Vagina (tissue), 2 donors: ENCODE measurements around the gene FAM228B. TPM values are rescaled to one million over a fixed set of nuclear protein-coding genes. Genes with fewer than 3 reads are reported as not detected.

Experiments used
- DNase-seq, 2 donors: peaks; one replicate each; pipeline ENCODE4 v3.0.0-alpha.2; 2017; ENCODE audit errors: extremely low spot score in 2 of 2
- H3K27ac ChIP-seq: fragments of 200-600 bp; sonication (generic); one replicate; pipeline ENCODE4 v1.5.1; 2019
- H3K27me3 ChIP-seq: fragments of 200-600 bp; sonication (generic); one replicate; pipeline ENCODE4 v1.5.1; 2019
- H3K36me3 ChIP-seq, 2 donors: fragments of 200-600 bp; sonication (generic); one replicate each; pipeline ENCODE4 v1.5.1; 2017 to 2019
- H3K4me1 ChIP-seq: fragments of 200-600 bp; sonication (generic); one replicate; pipeline ENCODE4 v1.5.1; 2019
- H3K4me3 ChIP-seq, 2 donors: fragments of 200-600 bp; sonication (generic); 1 replicate in 1 of 2; 2 replicates in 1 of 2; pipeline ENCODE4 v1.5.1; 2016 to 2019
- H3K9me3 ChIP-seq: fragments of 200-600 bp; sonication (generic); one replicate; pipeline ENCODE4 v1.5.1; 2019
- POLR2A ChIP-seq, 2 donors: fragments of 450-650 bp; IDR thresholded peaks; one replicate each; pipeline ENCODE4 v1.6.1; 2017; ENCODE audit warnings: antibody characterized with exemption in 2 of 2, mild to moderate bottlenecking in 2 of 2, moderate library complexity in 2 of 2
- POLR2AphosphoS5 ChIP-seq, 2 donors: sonication (generic); formaldehyde crosslinking; IDR thresholded peaks; one replicate each; pipeline ENCODE4 v1.9.0; 2017; ENCODE audit warnings: antibody characterized with exemption in 2 of 2, mild to moderate bottlenecking in 2 of 2, low read depth in 1 of 2; ENCODE audit not compliant: insufficient read depth in 1 of 2
- intact Hi-C: fragments of 100-400 bp; cut with DNase I; formaldehyde crosslinking; loops from one replicate; pipeline ENCODE4 v1.15.1; 2023
- total RNA-seq: library from RNA; depleted of rRNA; stranded (reverse); fragments of >200 nt; gene quantifications from one replicate; pipeline ENCODE4 v1.2.3, GENCODE V29; 2016
- TF ChIP-seq, protein P1 (sequence below), 3 experiments: fragments of 450-650 bp in 2 of 3; fragments of 200-600 bp in 1 of 3; sonication (generic) in 1 of 3; IDR thresholded peaks; one replicate each; pipeline ENCODE4 v1.5.1; 2017 to 2019; ENCODE audit warnings: antibody characterized with exemption in 3 of 3, mild to moderate bottlenecking in 2 of 3, moderate library complexity in 2 of 3

The FAM228B gene
- total RNA-seq, 1 donor from 2014 or later, result 16.5 TPM

DNA sequence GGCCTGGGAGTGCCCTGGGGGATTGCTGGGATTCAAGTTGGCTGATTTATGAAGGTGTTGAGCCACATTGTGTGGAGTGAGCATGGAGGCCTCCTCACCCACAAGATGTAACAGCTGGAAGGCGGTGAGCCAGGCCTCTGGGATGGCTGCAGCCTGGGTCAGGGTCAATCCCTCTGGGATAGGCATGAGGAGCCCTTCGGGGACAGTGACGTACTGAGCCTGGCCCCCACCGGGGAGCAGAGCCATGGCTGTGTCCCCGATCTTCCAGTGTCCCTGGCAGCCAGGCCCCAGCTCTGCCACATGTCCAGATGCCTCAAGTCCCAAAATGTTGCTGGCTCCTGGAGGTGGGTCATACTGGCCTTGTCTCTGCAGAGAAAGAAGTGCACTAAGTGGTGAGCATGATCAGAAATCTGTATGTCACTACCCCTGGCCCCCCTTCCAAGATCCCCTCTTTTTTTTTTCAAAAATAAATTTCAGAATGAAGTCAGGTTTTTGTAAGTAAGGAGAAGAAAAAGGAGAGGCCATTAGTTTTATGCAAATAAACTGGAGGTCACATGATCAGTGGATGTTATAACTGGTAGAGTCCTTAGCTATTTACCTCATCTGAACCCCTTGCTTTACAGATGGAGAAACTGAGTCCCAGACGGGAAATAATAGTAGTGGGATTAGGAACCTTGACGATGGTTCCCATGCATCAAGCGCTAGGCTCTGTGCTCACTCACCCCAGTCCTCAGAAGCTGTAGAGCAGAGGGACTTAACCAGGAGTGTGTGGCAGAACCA is 40.3 kb upstream of the FAM228B start:
- TF ChIP-seq POLR2A (IDR thresholded peaks at IDR 0.05), result no peak
- TF ChIP-seq, protein P1, sequence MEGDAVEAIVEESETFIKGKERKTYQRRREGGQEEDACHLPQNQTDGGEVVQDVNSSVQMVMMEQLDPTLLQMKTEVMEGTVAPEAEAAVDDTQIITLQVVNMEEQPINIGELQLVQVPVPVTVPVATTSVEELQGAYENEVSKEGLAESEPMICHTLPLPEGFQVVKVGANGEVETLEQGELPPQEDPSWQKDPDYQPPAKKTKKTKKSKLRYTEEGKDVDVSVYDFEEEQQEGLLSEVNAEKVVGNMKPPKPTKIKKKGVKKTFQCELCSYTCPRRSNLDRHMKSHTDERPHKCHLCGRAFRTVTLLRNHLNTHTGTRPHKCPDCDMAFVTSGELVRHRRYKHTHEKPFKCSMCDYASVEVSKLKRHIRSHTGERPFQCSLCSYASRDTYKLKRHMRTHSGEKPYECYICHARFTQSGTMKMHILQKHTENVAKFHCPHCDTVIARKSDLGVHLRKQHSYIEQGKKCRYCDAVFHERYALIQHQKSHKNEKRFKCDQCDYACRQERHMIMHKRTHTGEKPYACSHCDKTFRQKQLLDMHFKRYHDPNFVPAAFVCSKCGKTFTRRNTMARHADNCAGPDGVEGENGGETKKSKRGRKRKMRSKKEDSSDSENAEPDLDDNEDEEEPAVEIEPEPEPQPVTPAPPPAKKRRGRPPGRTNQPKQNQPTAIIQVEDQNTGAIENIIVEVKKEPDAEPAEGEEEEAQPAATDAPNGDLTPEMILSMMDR (IDR thresholded peaks at IDR 0.05), result no peak
- TF ChIP-seq POLR2AphosphoS5 (IDR thresholded peaks at IDR 0.05; ENCODE audit: insufficient read depth in 1 of 2, low read depth in 1 of 2), result no peak
- H3K4me3 ChIP-seq, result peak overlapping the region; percentile 53 to 64
- H3K27me3 ChIP-seq, result no peaks in the 10 kb centered on the region
- H3K36me3 ChIP-seq, result peaks cover 0 to 18% of the 10 kb centered on the region in 2 donors
- H3K27ac ChIP-seq, result peak overlapping the region; percentile 94
- H3K4me1 ChIP-seq, result peaks cover 12% of the 10 kb centered on the region
- intact Hi-C loops, result no loop called here
- H3K9me3 ChIP-seq, result no peaks in the 10 kb centered on the region
- DNase-seq, result no peak

DNA sequence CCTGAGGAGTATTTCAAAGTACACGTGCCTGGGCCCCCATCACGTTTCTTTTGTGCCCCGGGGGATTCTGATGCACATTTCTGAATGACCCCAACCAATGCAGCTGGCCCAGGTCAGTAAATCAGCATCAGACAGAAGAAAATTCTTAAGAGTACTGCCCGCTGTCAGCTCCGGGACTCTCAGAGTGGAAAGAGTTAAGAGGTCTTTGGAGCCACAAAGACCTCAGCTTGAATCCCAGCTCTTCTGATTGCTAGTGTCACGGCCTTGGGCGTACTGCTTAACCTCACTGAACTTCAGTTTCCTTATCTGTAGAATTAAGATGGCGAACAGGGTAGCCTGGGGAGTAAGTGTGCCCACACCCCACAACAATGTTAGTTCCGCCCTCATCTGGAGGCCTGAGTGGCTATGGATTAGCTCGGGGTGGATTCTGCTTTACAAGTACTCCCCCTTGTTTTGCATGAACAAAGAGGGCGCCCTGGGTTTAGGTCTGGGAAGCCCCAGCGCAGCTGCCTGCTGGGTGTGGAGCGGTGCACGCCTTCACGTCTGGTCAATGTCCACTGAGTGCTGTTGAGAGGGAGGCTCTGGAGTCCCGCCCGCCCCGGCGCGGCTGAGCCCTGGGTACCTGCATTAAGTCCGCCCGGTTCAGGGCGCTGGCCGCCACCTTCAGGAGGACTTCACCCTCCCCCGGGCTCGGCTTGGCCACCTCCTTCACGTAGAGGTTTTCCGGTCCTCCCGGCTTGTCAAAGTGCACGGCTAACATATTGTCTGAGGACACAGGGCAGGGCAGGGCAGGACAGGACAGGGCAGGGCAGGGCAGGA is 39.5 kb upstream of the FAM228B start:
- DNase-seq, result peak in 1 of 2 donors; percentile 93
- Histone ChIP-seq H3K4me1 (peaks cover 12% of the 10 kb centered on the region), H3K36me3 (peaks cover 0 to 18% of the 10 kb centered on the region in 2 donors), H3K4me3 (peak overlapping the region; percentile 53 to 64), H3K27ac (peak overlapping the region; percentile 94), H3K27me3 (no peaks in the 10 kb centered on the region), H3K9me3 (no peaks in the 10 kb centered on the region)
- TF ChIP-seq, protein P1 (IDR thresholded peaks at IDR 0.05), result no peak
- no peak for TF ChIP-seq POLR2A (IDR thresholded peaks at IDR 0.05)
- no peak for TF ChIP-seq POLR2AphosphoS5 (IDR thresholded peaks at IDR 0.05; ENCODE audit: insufficient read depth in 1 of 2, low read depth in 1 of 2)
- intact Hi-C loops, result loop anchor here (2.0 kb wide), 1 partner anchor 155 kb away; no protein-coding TSS in a partner anchor

DNA sequence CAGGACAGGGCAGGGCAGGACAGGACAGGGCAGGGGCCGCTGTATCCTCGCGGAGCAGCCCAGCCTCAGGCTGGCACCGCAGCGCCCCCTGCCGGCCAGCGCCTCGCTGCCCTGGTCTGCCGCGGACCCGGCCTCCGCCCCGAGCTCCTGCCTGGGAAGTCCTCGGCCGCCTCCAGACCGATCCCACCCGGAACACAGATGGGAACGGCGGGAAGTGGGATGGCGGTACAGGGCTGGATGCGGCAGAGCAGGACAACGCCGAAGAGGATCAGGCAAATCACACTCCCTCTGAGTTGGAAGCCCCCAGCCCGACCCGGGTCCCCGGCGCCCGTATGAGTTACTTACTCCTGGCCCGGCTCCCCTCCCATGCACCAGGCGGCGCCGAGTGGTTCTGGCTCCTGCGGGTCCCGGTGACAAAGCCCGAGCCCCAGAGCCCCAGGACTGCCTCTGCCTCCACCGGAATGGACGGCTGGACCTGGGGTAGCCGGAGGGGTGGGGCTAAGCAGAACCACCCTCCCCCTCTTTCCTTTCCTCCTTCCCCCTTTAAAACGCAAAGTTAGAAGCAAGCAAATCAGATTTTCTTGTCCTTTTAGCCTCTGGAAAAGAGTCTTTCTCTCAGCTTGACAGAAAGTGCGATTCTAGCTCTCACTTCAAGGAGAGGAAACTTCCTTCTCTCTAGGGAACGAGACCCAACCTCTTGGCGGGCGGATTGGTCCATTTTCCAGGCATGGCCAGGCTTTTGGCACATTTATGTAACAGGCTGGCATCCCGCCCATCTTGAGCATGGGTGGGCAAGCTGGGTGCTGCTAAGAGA is 38.7 kb upstream of the FAM228B start, which contains the start of gene TP53I3:
Gene TP53I3, minus strand, starts transcription at position 449 of the 814 bp plus-strand sequence. CDS start 508 bp downstream, outside the sequence.
- Histone ChIP-seq H3K27me3 (no peaks in the 10 kb centered on the region), H3K4me1 (peaks cover 12% of the 10 kb centered on the region), H3K27ac (peak within 1 kb of the TSS; percentile 94), H3K9me3 (no peaks in the 10 kb centered on the region), H3K4me3 (peak within 1 kb of the TSS; percentile 53 to 64), H3K36me3 (peaks cover 0 to 10% of the 10 kb centered on the region in 2 donors)
- peak in 1 of 2 donors; percentile 95 for DNase-seq
- intact Hi-C loops, result loop anchor here (2.0 kb wide), 1 partner anchor 156 kb away; no protein-coding TSS in a partner anchor
- TF ChIP-seq POLR2AphosphoS5 (IDR thresholded peaks at IDR 0.05; ENCODE audit: insufficient read depth in 1 of 2, low read depth in 1 of 2) (peak in 1 of 2 donors; percentile 89), POLR2A (IDR thresholded peaks at IDR 0.05) (peak in 1 of 2 donors; percentile 43)
- TF ChIP-seq, protein P1 (IDR thresholded peaks at IDR 0.05), result peak; percentile 86 to 97 (median 97)

DNA sequence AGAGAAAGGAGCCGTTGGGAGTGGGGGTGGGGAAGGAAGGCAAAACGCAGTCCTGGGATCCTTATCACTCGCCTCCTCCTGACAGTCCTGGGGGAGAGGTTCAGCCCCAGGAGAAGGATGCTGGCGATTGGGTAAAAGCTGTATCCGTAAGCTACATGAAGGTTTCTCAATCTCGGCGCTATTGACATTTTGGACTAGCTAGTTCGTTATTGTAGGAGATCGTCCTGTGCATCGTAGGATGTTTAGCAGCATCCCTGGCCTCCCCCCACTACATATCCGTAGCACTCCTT is 38.1 kb upstream of the FAM228B start:
- Histone ChIP-seq H3K4me3 (peak overlapping the region; percentile 53 to 64), H3K9me3 (no peaks in the 10 kb centered on the region), H3K36me3 (peaks cover 0 to 10% of the 10 kb centered on the region in 2 donors), H3K27ac (peak overlapping the region; percentile 94), H3K27me3 (no peaks in the 10 kb centered on the region), H3K4me1 (peaks cover 12% of the 10 kb centered on the region)
- intact Hi-C loops, result loop anchor here (2.0 kb wide), 1 partner anchor 156 kb away; no protein-coding TSS in a partner anchor
- no peak for DNase-seq
- no peak for TF ChIP-seq POLR2AphosphoS5 (IDR thresholded peaks at IDR 0.05; ENCODE audit: insufficient read depth in 1 of 2, low read depth in 1 of 2)
- no peak for TF ChIP-seq POLR2A (IDR thresholded peaks at IDR 0.05)
- TF ChIP-seq, protein P1 (IDR thresholded peaks at IDR 0.05), result no peak
